Gastroesophageal sphincter (tissue), 3 donors: ENCODE data around the gene ARL5C.

Experiments used
- EP300 ChIP-seq: sonication (generic); formaldehyde crosslinking; IDR thresholded peaks from one replicate; pipeline ENCODE4 v1.6.1; 2017; ENCODE audit warnings: antibody characterized with exemption, mild to moderate bottlenecking
- POLR2A ChIP-seq, 2 donors: fragments of 450-650 bp; IDR thresholded peaks; one replicate each; pipeline ENCODE4 v1.6.1; 2017; ENCODE audit warnings: antibody characterized with exemption in 2 of 2, mild to moderate bottlenecking in 2 of 2, moderate library complexity in 1 of 2
- TF ChIP-seq, protein P1 (sequence below), 4 experiments: fragments of 200-600 bp in 2 of 4; fragments of 450-650 bp in 2 of 4; sonication (generic) in 1 of 4; IDR thresholded peaks; one replicate each; pipeline ENCODE4 v1.5.1; 2017 to 2019; ENCODE audit warnings: antibody characterized with exemption in 4 of 4, mild to moderate bottlenecking in 2 of 4, moderate library complexity in 2 of 4

DNA sequence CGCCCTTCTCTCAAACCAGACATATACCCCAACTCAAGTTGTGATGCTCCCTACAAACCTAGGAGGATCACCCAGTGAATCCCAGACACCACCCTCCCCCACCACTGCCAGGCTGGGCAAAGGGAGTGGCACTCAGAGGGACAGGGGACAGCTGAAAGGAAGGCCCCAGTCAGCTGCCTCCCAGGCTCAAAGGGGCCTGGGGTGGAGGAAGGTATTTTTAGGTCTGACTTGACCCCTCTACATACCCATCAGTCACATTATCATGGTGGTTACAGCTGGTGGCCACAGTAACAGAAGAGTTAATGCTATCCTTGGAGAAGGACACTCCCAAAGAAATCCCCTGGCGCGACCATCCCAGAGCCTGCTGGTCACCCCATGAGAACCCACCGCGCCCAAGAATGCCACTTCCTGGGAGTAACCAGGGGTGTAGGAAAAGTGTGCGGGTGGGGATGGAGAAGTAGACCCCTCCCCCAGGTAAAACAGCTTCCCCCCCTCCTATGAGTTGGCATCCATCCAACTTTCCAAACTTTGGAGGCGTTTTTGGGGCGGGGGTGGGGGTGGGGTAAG, 30.4 kb upstream of the ARL5C start:
- TF ChIP-seq, protein P1, sequence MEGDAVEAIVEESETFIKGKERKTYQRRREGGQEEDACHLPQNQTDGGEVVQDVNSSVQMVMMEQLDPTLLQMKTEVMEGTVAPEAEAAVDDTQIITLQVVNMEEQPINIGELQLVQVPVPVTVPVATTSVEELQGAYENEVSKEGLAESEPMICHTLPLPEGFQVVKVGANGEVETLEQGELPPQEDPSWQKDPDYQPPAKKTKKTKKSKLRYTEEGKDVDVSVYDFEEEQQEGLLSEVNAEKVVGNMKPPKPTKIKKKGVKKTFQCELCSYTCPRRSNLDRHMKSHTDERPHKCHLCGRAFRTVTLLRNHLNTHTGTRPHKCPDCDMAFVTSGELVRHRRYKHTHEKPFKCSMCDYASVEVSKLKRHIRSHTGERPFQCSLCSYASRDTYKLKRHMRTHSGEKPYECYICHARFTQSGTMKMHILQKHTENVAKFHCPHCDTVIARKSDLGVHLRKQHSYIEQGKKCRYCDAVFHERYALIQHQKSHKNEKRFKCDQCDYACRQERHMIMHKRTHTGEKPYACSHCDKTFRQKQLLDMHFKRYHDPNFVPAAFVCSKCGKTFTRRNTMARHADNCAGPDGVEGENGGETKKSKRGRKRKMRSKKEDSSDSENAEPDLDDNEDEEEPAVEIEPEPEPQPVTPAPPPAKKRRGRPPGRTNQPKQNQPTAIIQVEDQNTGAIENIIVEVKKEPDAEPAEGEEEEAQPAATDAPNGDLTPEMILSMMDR (IDR thresholded peaks at IDR 0.05) = no peak
- TF ChIP-seq POLR2A (IDR thresholded peaks at IDR 0.05) (no peak), EP300 (no peak)
